Nephron progenitor cell (in vitro differentiated cells): ENCODE results near the gene MYO1E.
"Not testable (repeated sequence)": the region's sequence is repeated elsewhere in the genome, so short reads cannot be mapped to it uniquely, and the experiment has no call there.

Source experiments
- DNase-seq: peaks from one replicate; pipeline ENCODE4 v3.0.0; 2021
- H3K27ac Mint-ChIP-seq: 2 replicates; pipeline ENCODE4 v1.8.0; 2021; ENCODE audit warnings: mild to moderate bottlenecking, moderate library complexity, mixed read lengths
- H3K27me3 Mint-ChIP-seq: 2 replicates; pipeline ENCODE4 v1.8.0; 2021; ENCODE audit warnings: mild to moderate bottlenecking, low read depth, mixed read lengths; ENCODE audit not compliant: poor library complexity
- H3K36me3 Mint-ChIP-seq: 2 replicates; pipeline ENCODE4 v1.8.0; 2021; ENCODE audit warnings: low read depth, mixed read lengths
- H3K4me1 Mint-ChIP-seq: 2 replicates; pipeline ENCODE4 v1.8.0; 2021; ENCODE audit warnings: mixed read lengths
- H3K4me3 Mint-ChIP-seq: 2 replicates; pipeline ENCODE4 v1.8.0; 2021; ENCODE audit warnings: mild to moderate bottlenecking, moderate library complexity, mixed read lengths
- H3K9me3 Mint-ChIP-seq: 2 replicates; pipeline ENCODE4 v1.8.0; 2021; ENCODE audit warnings: mild to moderate bottlenecking, moderate library complexity, mixed read lengths
- CTCF ChIP-seq: fragments of 200-600 bp; sonication (generic); IDR thresholded peaks from 2 replicates; pipeline ENCODE4 v1.5.0; 2021; ENCODE audit warnings: antibody characterized with exemption

Gene MYO1E

GRCh38 chr15:59394166-59394661 lies 21.5 kb upstream of the MYO1E start:
- no peak for DNase-seq
- Mint-ChIP-seq H3K4me3 (no peak overlapping the region), H3K4me1 (peaks cover 26% of the 10 kb centered on the region), H3K36me3 (no peaks in the 10 kb centered on the region), H3K27me3 (peaks cover 9% of the 10 kb centered on the region), H3K9me3 (no peaks in the 10 kb centered on the region), H3K27ac (no peak overlapping the region)
- TF ChIP-seq CTCF, result no peak

GRCh38 chr15:59392299-59392698 lies 19.6 kb upstream of the MYO1E start:
- H3K4me1 Mint-ChIP-seq, result peaks cover 24% of the 10 kb centered on the region
- H3K27ac Mint-ChIP-seq, result peak overlapping the region; percentile 66
- no peak overlapping the region for H3K4me3 Mint-ChIP-seq
- H3K9me3 Mint-ChIP-seq, result no peaks in the 10 kb centered on the region
- no peaks in the 10 kb centered on the region for H3K36me3 Mint-ChIP-seq
- H3K27me3 Mint-ChIP-seq, result peaks cover 9% of the 10 kb centered on the region
- no peak for TF ChIP-seq CTCF
- DNase-seq, result no peak

GRCh38 chr15:59388670-59389069 lies 16.0 kb upstream of the MYO1E start:
- Mint-ChIP-seq H3K27ac (no peak overlapping the region), H3K4me3 (no peak overlapping the region), H3K36me3 (peaks cover 5% of the 10 kb centered on the region), H3K4me1 (peaks cover 8% of the 10 kb centered on the region), H3K9me3 (no peaks in the 10 kb centered on the region), H3K27me3 (peaks cover 11% of the 10 kb centered on the region)
- TF ChIP-seq CTCF, result no peak
- DNase-seq, result no peak

GRCh38 chr15:59387196-59387878 lies 14.7 kb upstream of the MYO1E start:
- not testable (repeated sequence) for H3K9me3 Mint-ChIP-seq, H3K27me3 Mint-ChIP-seq, H3K27ac Mint-ChIP-seq, H3K4me1 Mint-ChIP-seq, DNase-seq, H3K4me3 Mint-ChIP-seq, H3K36me3 Mint-ChIP-seq

- Mint-ChIP-seq H3K27me3 (peaks cover 8% of the 10 kb centered on the region), H3K9me3 (no peaks in the 10 kb centered on the region), H3K27ac (peak overlapping the region; percentile 84), H3K36me3 (peaks cover 5% of the 10 kb centered on the region), H3K4me1 (peaks cover 9% of the 10 kb centered on the region), H3K4me3 (no peak overlapping the region)
- no peak for TF ChIP-seq CTCF
- DNase-seq, result no peak
These were observed 12.5 kb upstream of the MYO1E start for GRCh38 chr15:59385171-59385570.

- Mint-ChIP-seq H3K27ac (no peak overlapping the region), H3K27me3 (peaks cover 5% of the 10 kb centered on the region), H3K36me3 (peaks cover 5% of the 10 kb centered on the region), H3K4me3 (no peak overlapping the region), H3K9me3 (no peaks in the 10 kb centered on the region), H3K4me1 (peaks cover 9% of the 10 kb centered on the region)
- no peak for DNase-seq
- TF ChIP-seq CTCF, result no peak
These were observed 11.8 kb upstream of the MYO1E start for GRCh38 chr15:59384507-59384906.
